Measurements from ENCODE around the gene TFCP2.

The TFCP2 gene

DNA sequence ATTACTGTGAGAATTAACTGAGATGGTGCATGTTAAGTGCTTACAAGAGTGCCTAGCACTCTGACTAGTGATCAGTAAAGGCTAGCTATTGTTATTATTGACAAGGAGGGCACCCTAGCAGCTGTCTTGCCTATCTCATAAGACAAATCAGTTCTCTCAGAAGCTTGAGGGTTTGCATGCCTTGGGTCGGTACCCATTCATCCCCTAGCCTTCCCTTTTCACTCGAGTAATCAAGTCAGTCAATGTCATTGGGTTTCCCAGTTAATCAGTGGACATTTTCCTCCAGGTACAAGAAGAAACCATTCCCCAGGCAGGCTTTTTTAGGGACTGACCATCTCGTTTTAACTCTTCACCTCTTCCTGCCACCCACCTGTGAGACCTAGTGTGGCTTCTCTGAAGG lies 10.4 kb upstream of the TFCP2 start:
- TF ChIP-seq, protein P1, sequence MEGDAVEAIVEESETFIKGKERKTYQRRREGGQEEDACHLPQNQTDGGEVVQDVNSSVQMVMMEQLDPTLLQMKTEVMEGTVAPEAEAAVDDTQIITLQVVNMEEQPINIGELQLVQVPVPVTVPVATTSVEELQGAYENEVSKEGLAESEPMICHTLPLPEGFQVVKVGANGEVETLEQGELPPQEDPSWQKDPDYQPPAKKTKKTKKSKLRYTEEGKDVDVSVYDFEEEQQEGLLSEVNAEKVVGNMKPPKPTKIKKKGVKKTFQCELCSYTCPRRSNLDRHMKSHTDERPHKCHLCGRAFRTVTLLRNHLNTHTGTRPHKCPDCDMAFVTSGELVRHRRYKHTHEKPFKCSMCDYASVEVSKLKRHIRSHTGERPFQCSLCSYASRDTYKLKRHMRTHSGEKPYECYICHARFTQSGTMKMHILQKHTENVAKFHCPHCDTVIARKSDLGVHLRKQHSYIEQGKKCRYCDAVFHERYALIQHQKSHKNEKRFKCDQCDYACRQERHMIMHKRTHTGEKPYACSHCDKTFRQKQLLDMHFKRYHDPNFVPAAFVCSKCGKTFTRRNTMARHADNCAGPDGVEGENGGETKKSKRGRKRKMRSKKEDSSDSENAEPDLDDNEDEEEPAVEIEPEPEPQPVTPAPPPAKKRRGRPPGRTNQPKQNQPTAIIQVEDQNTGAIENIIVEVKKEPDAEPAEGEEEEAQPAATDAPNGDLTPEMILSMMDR (IDR thresholded peaks at IDR 0.05; ENCODE audit: low read depth, low read length): no peak
- no peak for DNase-seq (ENCODE audit: low read depth in 2 of 2)
- no peak overlapping the region for H3K4me3 ChIP-seq (replicated peaks in 1 of 2; ENCODE audit: low read depth in 2 of 2, low read length in 2 of 2)

DNA sequence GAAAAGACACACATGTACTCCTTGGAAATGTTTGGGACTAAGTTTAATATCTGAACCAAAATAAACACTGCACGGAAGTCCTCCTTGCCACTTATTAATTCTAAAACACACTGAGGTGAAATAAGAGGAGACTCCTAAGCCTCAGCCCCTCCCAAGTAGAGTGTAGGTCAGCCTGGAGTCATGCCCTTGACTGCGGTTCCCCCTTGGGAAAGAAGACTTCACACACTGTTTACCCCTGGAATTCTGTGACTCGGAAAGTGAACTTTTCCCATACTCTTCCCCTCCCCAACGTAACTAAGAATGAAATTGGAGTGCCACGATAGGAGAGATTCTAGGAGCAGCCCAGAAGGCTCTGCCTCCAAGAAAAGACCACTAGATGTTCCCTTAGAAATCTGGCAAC lies 8.6 kb upstream of the TFCP2 start:
- TF ChIP-seq, protein P1 (IDR thresholded peaks at IDR 0.05; ENCODE audit: low read depth, low read length): no peak
- DNase-seq (ENCODE audit: low read depth in 2 of 2): no peak
- no peak overlapping the region for H3K4me3 ChIP-seq (replicated peaks in 1 of 2; ENCODE audit: low read depth in 2 of 2, low read length in 2 of 2)

DNA sequence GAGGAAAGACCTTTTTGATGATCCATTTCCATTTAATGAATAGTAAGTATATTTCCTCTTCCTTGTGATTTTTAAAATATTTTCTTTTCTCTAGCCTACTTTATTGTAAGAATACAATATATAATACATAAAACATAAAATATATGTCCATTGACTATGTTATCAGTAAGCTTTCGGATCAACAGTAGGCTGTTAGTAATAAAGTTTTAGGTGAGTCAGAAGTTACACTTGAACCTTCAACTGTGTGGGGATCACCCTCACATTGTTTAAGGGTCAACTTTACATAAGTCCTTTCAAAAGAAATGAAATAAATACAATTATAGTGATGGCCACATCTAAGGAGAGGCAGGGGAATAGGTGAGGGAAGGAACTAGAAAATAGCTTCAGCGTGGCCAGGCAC lies 5.0 kb upstream of the TFCP2 start:
- H3K4me3 ChIP-seq (replicated peaks in 1 of 2; ENCODE audit: low read depth in 2 of 2, low read length in 2 of 2): no peak overlapping the region
- TF ChIP-seq, protein P1 (IDR thresholded peaks at IDR 0.05; ENCODE audit: low read depth, low read length): no peak
- DNase-seq (ENCODE audit: low read depth in 2 of 2): no peak

DNA sequence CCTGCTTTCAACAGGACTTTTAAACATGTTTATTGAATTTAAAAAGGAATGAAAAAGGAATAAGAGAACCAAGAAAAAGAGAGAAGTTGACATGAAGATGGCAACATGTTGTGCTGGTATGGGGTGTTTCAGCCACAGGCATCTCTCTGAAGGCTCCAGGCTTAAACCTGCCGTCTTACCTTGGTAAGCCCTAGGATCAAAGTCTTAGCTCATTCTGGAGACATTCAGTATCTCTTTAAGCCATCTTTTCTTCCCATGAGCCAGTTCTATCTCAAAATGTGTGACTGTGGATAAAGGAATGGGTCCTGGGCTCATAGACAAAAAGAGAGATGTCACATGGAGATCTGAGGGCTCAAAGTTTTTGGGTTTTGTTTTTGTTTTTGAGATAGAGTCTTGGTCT lies 1.6 kb upstream of the TFCP2 start:
- H3K4me3 ChIP-seq (replicated peaks in 1 of 2; ENCODE audit: low read depth in 2 of 2, low read length in 2 of 2): no peak overlapping the region
- TF ChIP-seq, protein P1 (IDR thresholded peaks at IDR 0.05; ENCODE audit: low read depth, low read length): no peak
- no peak for DNase-seq (ENCODE audit: low read depth in 2 of 2)

DNA sequence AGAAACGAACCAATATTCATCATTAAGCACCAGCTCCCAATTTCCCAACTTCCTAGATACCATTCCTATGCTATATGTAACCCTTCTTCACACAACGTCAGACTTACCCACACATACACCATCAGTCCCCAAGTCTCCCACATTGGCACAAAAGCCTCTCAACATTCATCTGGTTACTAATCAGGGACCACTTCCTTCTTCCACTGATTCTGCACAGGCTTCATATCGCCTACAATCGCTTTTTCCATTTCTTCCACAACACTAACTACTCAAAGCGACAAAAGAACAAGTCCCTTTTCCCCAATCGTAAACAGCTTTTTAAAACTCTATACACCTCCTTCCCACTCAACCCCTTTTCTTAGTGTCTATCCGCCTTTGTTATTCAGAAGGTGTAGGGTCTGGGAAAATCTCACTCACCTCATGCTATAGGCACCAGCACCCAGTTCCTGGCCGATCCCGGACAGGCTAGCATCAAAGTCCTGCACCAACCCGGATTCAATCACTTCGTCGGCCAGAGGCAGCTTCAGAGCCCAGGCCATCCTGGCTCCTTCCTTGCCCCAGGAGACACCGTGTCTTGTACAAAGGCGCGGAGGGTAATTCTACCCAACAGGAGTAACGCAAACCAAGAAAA lies 936 bp downstream of the TFCP2 start:
- DNase-seq (ENCODE audit: low read depth in 2 of 2): peak; percentile 26 to 43
- TF ChIP-seq, protein P1 (IDR thresholded peaks at IDR 0.05; ENCODE audit: low read depth, low read length): no peak
- peak overlapping the region; percentile 77 to 84 for H3K4me3 ChIP-seq (replicated peaks in 1 of 2; ENCODE audit: low read depth in 2 of 2, low read length in 2 of 2)

DNA sequence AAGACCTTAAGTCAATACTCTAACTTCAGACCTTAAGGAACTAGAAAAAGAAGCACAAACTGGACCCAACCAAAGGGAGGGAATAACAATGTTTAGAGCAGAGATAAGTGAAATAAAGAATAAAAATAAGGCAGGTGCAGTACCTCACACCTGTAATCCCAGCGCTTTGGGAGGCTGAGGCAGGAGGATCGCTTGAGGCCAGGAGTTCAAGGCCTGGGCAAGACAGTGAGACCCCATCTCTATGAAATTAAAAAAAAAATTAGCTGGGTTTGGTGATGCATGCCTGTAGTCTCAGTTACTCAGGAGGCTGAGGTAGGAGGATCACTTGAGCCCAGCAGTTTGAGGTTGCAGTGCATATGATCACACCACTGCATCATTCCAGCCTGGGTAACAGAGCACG lies 9.1 kb downstream of the TFCP2 start:
- no peak overlapping the region for H3K4me3 ChIP-seq (replicated peaks in 1 of 2; ENCODE audit: low read depth in 2 of 2, low read length in 2 of 2)
- TF ChIP-seq, protein P1 (IDR thresholded peaks at IDR 0.05; ENCODE audit: low read depth, low read length): no peak
- DNase-seq (ENCODE audit: low read depth in 2 of 2): no peak

DNA sequence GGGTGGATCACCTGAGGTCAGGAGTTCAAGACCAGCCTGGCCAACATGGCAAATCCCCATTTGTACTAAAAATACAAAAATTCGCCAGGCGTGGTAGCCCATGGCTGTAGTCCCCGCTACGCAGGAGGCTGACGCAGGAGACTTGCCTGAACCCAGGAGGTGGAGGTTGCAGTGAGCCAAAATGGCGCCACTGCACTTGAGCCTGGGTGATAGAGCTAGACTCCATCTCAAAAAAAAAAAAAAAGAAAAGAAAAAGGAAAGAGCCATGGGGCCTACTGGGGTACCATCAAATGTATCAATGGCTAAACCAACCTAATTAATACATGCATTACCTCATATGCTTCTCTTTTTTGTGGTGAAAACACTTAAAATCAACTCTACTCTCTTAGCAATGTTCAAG lies 10.7 kb downstream of the TFCP2 start:
- no peak for DNase-seq (ENCODE audit: low read depth in 2 of 2)
- TF ChIP-seq, protein P1 (IDR thresholded peaks at IDR 0.05; ENCODE audit: low read depth, low read length): no peak
- H3K4me3 ChIP-seq (replicated peaks in 1 of 2; ENCODE audit: low read depth in 2 of 2, low read length in 2 of 2): no peak overlapping the region

Measured in cardiac fibroblast (primary cell).